Neutrophil (primary cell): ENCODE data around the gene CCDC195.

Experiments
- H3K27ac ChIP-seq: fragments of 200-600 bp; sonication (generic); 2 replicates; pipeline ENCODE4 v1.5.1; 2016; ENCODE audit warnings: mild to moderate bottlenecking, moderate library complexity
- H3K27me3 ChIP-seq: fragments of 200-600 bp; sonication (generic); 2 replicates; pipeline ENCODE4 v1.6.0; 2016; ENCODE audit warnings: mild to moderate bottlenecking
- H3K36me3 ChIP-seq: fragments of 200-600 bp; sonication (generic); 2 replicates; pipeline ENCODE4 v1.5.1; 2017
- H3K4me1 ChIP-seq, 2 experiments: fragments of 200-600 bp in 1 of 2; sonication (generic) in 1 of 2; 1 replicate in 1 of 2; 2 replicates in 1 of 2; pipeline versions ENCODE4 v1.5.1 to v1.6.1; 2013 to 2016; ENCODE audit warnings: low read depth in 1 of 2, low read length in 1 of 2, mild to moderate bottlenecking in 1 of 2, moderate library complexity in 1 of 2; ENCODE audit not compliant: control insufficient read depth in 1 of 2, insufficient read depth in 1 of 2
- H3K4me3 ChIP-seq, 2 experiments: fragments of 200-600 bp in 1 of 2; sonication (generic) in 1 of 2; 1 replicate in 1 of 2; 2 replicates in 1 of 2; pipeline ENCODE4 v1.5.1; 2013 to 2016; ENCODE audit warnings: low read depth in 1 of 2, low read length in 1 of 2, mild to moderate bottlenecking in 1 of 2, moderate library complexity in 1 of 2
- H3K9me3 ChIP-seq: fragments of 200-600 bp; sonication (generic); 2 replicates; pipeline ENCODE4 v1.5.1; 2016
- CTCF ChIP-seq: fragments of 200-600 bp; sonication (generic); IDR thresholded peaks from 2 replicates; pipeline ENCODE4 v1.5.1; 2016; ENCODE audit warnings: antibody characterized with exemption

CCDC195 gene

GRCh38 chr2:224716201-224716600 is at the start of gene CCDC195:
CCDC195 (minus strand) TSS chr2:224716365; CDS start chr2:224716365, 0 bp downstream.
- Histone ChIP-seq H3K9me3 (no peaks in the 10 kb centered on the region), H3K27ac (no peak within 1 kb of the TSS), H3K36me3 (no peaks in the 10 kb centered on the region), H3K4me1 (no peaks in the 10 kb centered on the region), H3K27me3 (no peaks in the 10 kb centered on the region), H3K4me3 (no peak within 1 kb of the TSS)
- no peak for TF ChIP-seq CTCF

GRCh38 chr2:224764565-224765236 is 48.5 kb upstream of the CCDC195 start:
- Histone ChIP-seq H3K27me3 (no peaks in the 10 kb centered on the region), H3K4me1 (no peaks in the 10 kb centered on the region), H3K9me3 (no peaks in the 10 kb centered on the region), H3K4me3 (no peak overlapping the region), H3K36me3 (peaks cover 10% of the 10 kb centered on the region), H3K27ac (no peak overlapping the region)
- no peak for TF ChIP-seq CTCF

- TF ChIP-seq CTCF: no peak
- Histone ChIP-seq H3K27me3 (no peaks in the 10 kb centered on the region), H3K4me3 (no peak overlapping the region), H3K27ac (no peak overlapping the region), H3K9me3 (peaks cover 9% of the 10 kb centered on the region), H3K4me1 (no peaks in the 10 kb centered on the region), H3K36me3 (no peaks in the 10 kb centered on the region)
Measured at GRCh38 chr2:224757934-224758548, 41.9 kb upstream of the CCDC195 start.

- Histone ChIP-seq H3K4me1 (no peaks in the 10 kb centered on the region), H3K27me3 (no peaks in the 10 kb centered on the region), H3K27ac (no peak overlapping the region), H3K4me3 (no peak overlapping the region), H3K9me3 (peaks cover 9% of the 10 kb centered on the region), H3K36me3 (no peaks in the 10 kb centered on the region)
- TF ChIP-seq CTCF: no peak
Measured at GRCh38 chr2:224753743-224754540, 37.8 kb upstream of the CCDC195 start.

- Histone ChIP-seq H3K4me1 (no peaks in the 10 kb centered on the region), H3K9me3 (no peaks in the 10 kb centered on the region), H3K27me3 (no peaks in the 10 kb centered on the region), H3K27ac (no peak overlapping the region), H3K4me3 (no peak overlapping the region), H3K36me3 (no peaks in the 10 kb centered on the region)
- no peak for TF ChIP-seq CTCF
Measured at GRCh38 chr2:224751996-224752698, 36.0 kb upstream of the CCDC195 start.
